HG03025 (cell line): Measurements from ENCODE around the gene ZNF157.
"Not testable (repeated sequence)": the region's sequence is repeated elsewhere in the genome, so short reads cannot be mapped to it uniquely, and the experiment has no call there.

Experiments used
- ATAC-seq: cut with Tn5 transposase; IDR thresholded peaks from one replicate; pipeline ENCODE4 v1.9.1; 2021; ENCODE audit warnings: mild to moderate bottlenecking, moderate library complexity; ENCODE audit not compliant: unreplicated experiment, low FRiP score

The ZNF157 gene

GRCh38 chrX:47370278-47370677, at the start of gene ZNF157:
ZNF157 (plus strand) TSS chrX:47370578; CDS start chrX:47370669, 91 bp downstream.
- ATAC-seq, result no peak

GRCh38 chrX:47321386-47321785, 49.0 kb upstream of the ZNF157 start:
- ATAC-seq, result no peak

DNA sequence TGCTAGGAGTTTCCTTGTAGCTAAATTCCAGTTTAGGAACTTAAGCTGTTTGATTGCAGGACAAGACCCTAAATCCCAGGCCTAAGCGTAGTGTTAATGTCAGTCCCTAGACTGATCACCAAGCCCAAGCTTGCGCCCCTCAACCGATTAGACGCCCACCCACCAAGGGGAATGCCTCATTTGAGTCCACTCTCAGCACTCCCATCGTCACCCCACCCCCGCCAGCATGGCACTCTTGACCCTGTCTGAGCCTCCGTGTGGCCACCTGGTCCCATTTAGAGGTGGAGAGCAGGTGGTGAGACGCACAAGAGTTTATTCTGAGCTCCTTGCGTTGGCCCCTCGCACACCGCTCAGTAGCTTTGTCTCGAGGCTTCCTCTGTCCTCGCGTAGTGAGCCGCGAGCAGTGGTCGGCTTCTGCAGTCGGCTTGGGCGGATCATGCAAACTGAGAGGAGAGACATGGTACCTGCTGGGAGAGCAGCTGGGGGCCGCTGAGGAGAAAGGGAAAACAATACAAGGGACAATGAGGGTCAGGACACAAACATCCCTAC, 48.5 kb upstream of the ZNF157 start:
- no peak for ATAC-seq

DNA sequence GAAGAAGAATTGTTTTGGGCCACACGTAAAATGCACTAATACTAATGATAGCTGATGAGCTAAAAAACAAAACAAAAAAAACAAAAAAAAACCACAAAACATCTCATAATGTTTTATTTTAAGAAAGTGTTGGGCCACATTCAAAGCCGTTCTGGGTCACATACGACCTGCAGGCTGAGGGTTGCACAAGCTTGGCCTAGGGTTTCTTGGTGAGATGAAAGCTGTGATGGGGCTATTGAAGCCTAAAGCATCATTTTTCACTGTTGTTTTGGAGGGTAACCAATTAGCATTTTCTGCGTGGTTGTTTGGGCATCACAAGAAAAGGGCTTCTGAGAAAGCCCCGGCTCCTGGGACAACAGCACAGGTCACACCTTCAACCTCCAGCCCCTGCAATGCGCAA, 42.5 kb upstream of the ZNF157 start:
- ATAC-seq, result no peak

GRCh38 chrX:47332729-47333128, 37.6 kb upstream of the ZNF157 start:
- not testable (repeated sequence) for ATAC-seq

GRCh38 chrX:47351706-47352105, 18.7 kb upstream of the ZNF157 start:
- ATAC-seq, result no peak

DNA sequence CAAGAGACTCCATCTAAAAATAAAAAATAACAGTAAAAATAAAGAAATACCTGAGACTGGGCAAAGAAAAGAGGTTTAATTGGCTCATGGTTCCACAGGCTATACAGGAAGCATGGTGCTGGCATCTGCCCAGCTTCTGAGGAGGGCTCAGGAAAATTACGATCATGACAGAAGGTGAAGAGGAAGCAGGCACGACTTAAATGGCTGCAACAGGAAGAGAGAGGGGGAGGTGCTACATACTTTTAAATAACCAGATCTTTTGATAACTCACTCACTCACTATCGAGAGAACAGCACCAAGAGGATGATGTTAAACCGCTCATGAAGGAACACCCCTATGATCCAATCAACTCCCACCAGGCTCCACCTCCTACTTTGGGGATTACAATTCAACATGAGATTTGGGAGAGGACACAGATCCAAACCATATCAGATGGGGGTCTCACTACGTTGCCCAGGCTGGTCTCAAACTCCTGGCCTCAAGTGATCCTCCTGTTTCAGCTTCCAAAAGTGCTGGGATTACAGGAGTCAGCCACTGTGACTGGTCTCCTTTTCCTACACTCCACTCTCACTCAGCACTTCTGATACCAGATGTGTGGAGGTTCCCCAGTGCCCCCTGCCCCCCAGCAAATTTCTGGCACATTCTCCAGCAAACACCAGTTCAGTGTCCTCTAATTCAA, 11.9 kb upstream of the ZNF157 start:
- ATAC-seq, result no peak

DNA sequence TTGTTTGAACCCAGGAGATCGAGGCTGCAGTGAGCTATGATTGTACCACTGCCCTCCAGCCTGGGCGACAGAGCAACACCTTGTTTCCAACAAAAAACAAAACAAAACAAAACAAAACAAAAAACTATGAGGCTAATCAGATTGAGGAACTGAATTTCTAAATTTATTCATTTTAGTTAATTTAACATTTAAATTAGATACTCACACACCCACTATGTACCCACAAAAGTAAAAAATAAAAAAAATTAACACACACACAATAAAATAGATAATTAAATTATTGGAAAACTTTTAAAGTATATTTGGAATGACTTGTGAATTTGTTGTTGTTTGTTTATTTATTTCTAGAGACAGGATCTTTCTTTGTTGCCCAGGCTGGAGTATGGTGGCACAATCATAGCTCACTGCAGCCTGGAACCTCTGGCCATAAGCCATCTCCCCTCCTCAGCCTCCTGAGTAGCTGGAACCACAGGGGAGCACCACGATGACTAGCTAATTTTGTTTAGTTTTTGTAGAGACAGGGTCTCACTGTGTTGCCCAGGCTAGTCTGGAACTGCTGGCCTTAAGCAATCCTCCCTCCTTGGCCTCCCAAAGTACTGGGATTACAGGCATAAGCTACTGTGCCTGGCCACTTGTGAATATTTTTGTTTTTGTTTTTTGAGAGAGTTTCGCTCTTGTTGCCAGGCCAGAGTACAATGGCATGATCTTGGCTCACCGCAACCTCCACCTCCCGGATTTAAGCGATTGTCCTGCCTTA, 9.8 kb upstream of the ZNF157 start:
- no peak for ATAC-seq

DNA sequence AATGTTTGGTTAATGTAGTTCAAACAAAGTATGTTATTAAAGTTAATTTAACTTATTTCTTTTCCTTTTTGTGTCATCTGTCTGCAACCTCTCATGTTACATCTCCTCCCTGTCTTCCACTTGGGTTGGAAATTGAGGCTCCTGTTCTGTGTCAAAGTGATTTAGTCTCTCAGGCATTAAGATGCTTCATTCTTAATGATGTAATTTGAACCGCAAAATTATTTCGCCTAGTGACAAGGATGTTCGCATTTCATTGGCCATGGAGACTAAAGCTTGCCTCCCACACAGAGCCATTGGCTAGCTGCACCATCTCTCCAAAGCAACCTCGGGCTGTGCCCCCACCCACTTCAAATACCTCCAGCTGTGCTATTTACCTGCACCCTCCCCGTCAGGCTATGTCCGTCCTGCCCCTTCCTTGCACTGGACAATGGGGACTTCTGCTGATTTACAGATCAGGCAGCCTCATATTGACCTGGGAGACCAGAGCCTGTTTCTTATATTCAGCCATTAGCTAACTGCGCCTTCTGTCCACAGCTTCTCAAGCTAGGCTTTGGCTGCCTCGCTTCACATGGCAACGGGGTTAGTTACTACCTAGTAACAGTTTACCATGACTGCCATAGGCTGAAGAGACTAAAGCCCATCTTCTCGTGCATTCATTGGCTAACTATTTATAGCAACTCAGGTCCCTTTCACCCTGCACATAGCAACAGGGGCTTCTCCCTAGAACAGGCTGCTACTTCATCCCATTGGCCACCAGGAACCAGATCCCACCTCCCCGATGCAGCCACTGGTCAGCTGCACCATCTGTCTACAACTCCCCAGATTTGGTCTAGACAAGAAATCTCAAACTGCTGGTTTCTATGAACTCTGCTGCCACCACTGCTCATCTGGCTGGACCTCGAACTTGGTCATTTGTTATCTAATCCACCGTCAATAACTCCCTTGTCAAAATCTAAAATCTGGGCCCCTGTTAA, 8.6 kb upstream of the ZNF157 start:
- peak; percentile 87 for ATAC-seq

GRCh38 chrX:47366041-47366722, 4.2 kb upstream of the ZNF157 start:
- no peak for ATAC-seq

DNA sequence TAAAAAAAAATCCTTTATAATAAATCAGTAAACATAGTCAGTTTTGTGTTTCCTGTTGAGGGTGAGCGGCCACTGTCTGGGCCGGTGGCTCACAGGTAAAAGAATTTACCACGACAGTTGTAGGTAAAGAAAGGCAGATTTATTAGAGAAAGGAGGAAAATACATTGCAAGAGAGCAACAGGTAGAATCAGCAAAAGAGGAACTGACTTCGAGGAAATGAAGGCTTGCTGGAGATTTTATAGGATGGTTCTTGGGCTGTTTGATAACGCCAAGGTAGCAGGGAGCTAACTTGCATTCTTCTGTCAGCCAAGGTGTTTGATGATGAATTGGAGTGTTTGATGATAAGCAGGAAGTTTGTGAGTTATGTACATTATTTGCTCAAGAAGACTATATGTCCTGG, 2.8 kb downstream of the ZNF157 start:
- ATAC-seq, result no peak

DNA sequence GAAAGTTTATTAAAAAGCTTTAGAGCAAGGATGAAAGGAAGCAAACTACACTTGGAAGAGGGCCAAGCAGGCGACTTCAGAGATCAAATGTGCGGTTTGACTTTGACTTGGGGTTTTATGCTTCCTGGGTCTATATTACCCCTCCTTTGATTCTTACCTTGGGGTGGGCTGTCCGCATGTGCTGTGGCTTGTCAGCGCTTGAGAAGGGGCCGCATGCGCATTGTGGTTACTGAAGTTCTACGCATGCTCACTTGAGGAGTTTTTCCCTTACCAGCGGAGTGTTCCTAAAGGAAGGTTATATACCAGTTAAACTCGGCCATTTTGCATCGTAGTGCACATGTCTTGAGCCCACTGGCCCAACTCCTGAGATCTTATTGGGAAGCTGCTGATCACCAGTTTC, 9.9 kb downstream of the ZNF157 start:
- no peak for ATAC-seq

DNA sequence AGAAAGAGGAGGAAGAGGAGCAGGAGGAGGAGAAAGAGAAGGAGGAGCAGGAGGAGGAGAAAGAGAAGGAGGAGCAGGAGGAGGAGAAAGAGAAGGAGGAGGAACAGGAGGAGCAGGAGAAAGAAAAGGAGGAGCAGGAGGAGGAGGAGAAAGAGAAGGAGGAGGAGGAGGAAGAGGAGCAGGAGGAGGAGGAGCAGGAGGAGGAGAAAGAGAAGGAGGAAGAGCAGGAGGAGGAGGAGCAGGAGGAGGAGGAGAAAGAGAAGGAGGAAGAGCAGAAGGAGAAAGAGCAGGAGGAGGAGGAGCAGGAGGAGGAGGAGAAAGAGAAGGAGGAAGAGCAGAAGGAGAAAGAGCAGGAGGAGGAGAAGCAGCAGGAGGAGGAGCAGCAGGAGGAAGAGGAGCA, 10.5 kb downstream of the ZNF157 start:
- not testable (repeated sequence) for ATAC-seq

DNA sequence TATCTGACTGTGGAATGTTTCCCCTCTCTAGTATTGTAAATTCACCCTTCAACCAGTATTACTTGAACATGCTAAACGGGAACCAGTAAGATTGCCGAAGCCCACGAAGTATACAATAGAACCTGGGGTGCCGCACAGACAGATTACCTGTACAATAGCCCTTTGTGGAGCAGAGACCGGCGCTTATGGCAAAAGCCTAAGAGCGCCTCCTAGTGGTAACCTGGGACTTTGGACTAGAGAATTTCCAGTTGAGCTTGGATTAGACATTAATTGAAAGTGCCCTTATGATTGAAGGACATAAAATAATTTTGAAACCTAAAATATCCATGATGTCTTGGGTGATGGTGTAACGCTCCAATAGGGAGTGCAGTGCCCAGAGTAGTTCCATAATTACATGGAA, 14.1 kb downstream of the ZNF157 start:
- ATAC-seq, result no peak

- no peak for ATAC-seq
These were observed 20.4 kb downstream of the ZNF157 start for GRCh38 chrX:47390780-47391179.

DNA sequence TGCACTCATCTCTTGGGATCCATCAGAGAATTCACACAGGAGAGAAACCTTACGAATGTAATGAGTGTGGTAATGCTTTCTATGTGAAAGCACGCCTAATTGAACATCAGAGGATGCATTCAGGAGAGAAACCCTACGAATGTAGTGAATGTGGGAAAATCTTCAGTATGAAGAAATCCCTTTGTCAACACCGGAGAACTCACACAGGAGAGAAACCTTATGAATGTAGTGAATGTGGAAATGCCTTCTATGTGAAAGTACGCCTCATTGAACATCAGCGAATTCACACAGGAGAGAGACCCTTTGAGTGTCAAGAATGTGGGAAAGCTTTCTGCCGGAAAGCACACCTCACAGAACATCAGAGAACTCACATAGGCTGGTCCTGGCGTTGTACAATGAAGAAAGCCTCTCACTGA, 42.8 kb downstream of the ZNF157 start:
- ATAC-seq, result no peak

DNA sequence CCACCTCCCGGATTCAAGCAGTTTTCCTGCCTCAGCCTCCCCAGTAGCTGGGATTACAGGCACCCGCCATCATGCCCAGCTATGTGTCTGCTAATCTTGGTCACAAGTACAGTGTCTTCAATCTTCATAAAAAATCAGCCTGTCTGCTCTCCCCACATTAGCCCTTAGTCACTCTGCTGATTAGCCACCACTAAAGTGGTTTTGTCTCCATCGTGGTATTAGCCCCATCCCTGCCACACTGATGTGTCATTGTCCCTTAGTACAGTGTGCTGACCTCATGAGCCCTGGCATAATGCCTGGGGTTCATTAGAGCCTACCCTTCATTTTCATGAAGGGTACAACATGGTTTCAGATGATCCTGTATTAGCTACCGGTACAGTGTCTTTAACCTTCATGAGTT, 49.9 kb downstream of the ZNF157 start:
- no peak for ATAC-seq

DNA sequence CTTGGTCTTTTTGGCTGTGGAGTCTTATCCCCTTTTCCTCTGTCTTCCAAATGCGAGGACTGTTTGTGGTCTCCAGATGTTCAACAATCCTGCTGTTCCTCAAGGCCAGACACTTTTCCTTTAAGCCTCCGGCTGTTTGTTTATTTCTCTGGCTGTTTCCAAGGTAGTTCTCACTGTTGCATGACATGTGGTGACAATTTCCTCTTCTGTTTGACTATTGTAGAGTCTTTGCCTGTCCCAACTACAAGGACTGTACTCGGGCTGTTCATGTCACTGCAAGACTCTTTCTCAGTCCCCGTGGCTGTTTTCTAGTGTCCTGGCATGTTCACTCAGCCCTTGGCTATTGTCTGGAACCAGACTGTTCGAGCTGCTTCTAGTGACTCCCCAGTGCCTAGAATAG, 50.6 kb downstream of the ZNF157 start:
- no peak for ATAC-seq

DNA sequence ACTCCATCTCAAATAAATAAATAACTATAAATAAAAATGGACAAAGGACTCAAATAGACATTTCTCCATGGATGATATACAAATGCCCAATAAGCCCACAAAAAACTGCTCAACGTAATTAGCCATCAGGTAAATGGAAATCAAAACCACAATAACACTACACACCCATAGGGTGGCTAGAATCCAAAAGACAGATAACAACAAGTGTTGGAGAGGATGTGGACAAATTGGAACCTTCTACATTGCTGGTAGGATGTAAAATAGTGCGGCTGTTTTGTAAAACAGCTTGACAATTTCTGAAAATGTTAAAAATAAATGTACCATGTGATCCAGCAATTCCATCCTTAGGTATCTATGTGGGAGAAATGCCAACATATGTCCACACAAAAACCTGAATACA, 52.1 kb downstream of the ZNF157 start:
- no peak for ATAC-seq

DNA sequence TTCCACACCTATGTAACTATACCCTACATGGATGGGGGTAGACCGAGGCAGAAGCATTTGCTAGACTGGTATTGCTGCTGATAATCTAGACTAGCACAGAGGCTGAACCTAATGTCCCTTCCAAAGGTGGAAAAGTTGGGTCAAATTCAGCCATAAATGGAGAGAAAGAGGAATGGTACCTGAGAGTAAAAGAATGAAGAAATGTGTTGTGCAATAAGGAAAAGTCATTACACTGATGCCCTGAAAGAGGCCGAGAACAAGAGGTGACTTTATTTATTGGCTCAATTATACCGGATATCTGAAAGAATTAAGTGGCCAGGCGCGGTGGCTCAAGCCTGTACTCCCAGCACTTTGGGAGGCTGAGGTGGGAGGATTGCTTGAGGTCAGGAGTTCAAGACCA, 60.5 kb downstream of the ZNF157 start:
- no peak for ATAC-seq
